ENCODE data around the gene SMS.

The SMS gene

GRCh38 chrX:21933077-21933476 is 7.4 kb upstream of the SMS start:
- Histone ChIP-seq H3K9me3 (ENCODE audit: low read length) (no peaks in the 10 kb centered on the region), H4K20me1 (ENCODE audit: insufficient read depth, low read length) (no peaks in the 10 kb centered on the region), H3K9me2 (ENCODE audit: low read depth, low read length) (no peaks in the 10 kb centered on the region), H3K4me1 (ENCODE audit: insufficient read depth, low read length, severe bottlenecking) (no peaks in the 10 kb centered on the region), H3K4me3 (ENCODE audit: low read depth, low read length, poor library complexity, severe bottlenecking) (no peak overlapping the region), H3K27ac (ENCODE audit: low read depth, low read length, poor library complexity, severe bottlenecking) (no peak overlapping the region), H2AFZ (ENCODE audit: low read length) (no peak overlapping the region), H3K9ac (ENCODE audit: low read length) (no peak overlapping the region), H3K79me2 (ENCODE audit: insufficient read depth, low read length) (no peaks in the 10 kb centered on the region), H3K4me2 (ENCODE audit: low read length) (no peak overlapping the region), H3F3A (ENCODE audit: insufficient read depth, low read length) (no peaks in the 10 kb centered on the region), H3K36me3 (ENCODE audit: insufficient read depth, low read length) (no peaks in the 10 kb centered on the region), H3K27me3 (ENCODE audit: insufficient read depth, low read length) (no peaks in the 10 kb centered on the region)
- TF ChIP-seq EZH2 (IDR thresholded peaks at IDR 0.05; ENCODE audit: borderline replicate concordance, low read length) (no peak), CTCF (IDR thresholded peaks at IDR 0.05; ENCODE audit: low read length) (no peak)

- H3K9me2 ChIP-seq (ENCODE audit: low read depth, low read length), result no peaks in the 10 kb centered on the region
- no peak overlapping the region for H3K27ac ChIP-seq (ENCODE audit: low read depth, low read length, poor library complexity, severe bottlenecking)
Measured at GRCh38 chrX:21934414-21934813, 6.1 kb upstream of the SMS start.

GRCh38 chrX:21939906-21940305 is 603 bp upstream of the SMS start:
- Histone ChIP-seq H3K4me2 (ENCODE audit: low read length) (peak overlapping the region; percentile 67), H3K79me2 (ENCODE audit: insufficient read depth, low read length) (peaks cover 12% of the 10 kb centered on the region; the same call in 1 of the 2 replicates), H4K20me1 (ENCODE audit: insufficient read depth, low read length) (no peaks in the 10 kb centered on the region), H3K9me3 (ENCODE audit: low read length) (no peaks in the 10 kb centered on the region), H3K36me3 (ENCODE audit: insufficient read depth, low read length) (peaks cover 3% of the 10 kb centered on the region; the same call in 1 of the 2 replicates), H3K9ac (ENCODE audit: low read length) (peak overlapping the region; percentile 62), H3F3A (ENCODE audit: insufficient read depth, low read length) (0 out of 2 replicates have a peak, but pooled peaks cover 3% of the 10 kb centered on the region), H2AFZ (ENCODE audit: low read length) (peak overlapping the region; percentile 42; the same call in 1 of the 2 replicates), H3K4me1 (ENCODE audit: insufficient read depth, low read length, severe bottlenecking) (peaks cover 29% of the 10 kb centered on the region), H3K9me2 (ENCODE audit: low read depth, low read length) (no peaks in the 10 kb centered on the region), H3K27ac (ENCODE audit: low read depth, low read length, poor library complexity, severe bottlenecking) (peak overlapping the region; percentile 23), H3K4me3 (ENCODE audit: low read depth, low read length, poor library complexity, severe bottlenecking) (peak overlapping the region; percentile 64), H3K27me3 (ENCODE audit: insufficient read depth, low read length) (no peaks in the 10 kb centered on the region)
- TF ChIP-seq CTCF (IDR thresholded peaks at IDR 0.05; ENCODE audit: low read length), result no peak
- TF ChIP-seq EZH2 (IDR thresholded peaks at IDR 0.05; ENCODE audit: borderline replicate concordance, low read length), result no peak

More at GRCh38 chrX:21934414-21934813, 6.1 kb upstream of the SMS start:
- H3K9ac ChIP-seq (ENCODE audit: low read length), result no peak overlapping the region
- no peaks in the 10 kb centered on the region for H3K27me3 ChIP-seq (ENCODE audit: insufficient read depth, low read length)
- H3K4me1 ChIP-seq (ENCODE audit: insufficient read depth, low read length, severe bottlenecking), result no peaks in the 10 kb centered on the region
- no peaks in the 10 kb centered on the region for H4K20me1 ChIP-seq (ENCODE audit: insufficient read depth, low read length)
- no peaks in the 10 kb centered on the region for H3F3A ChIP-seq (ENCODE audit: insufficient read depth, low read length)
- no peaks in the 10 kb centered on the region; the same call in 1 of the 2 replicates for H3K36me3 ChIP-seq (ENCODE audit: insufficient read depth, low read length)
- no peak overlapping the region for H3K4me2 ChIP-seq (ENCODE audit: low read length)
- no peaks in the 10 kb centered on the region for H3K9me3 ChIP-seq (ENCODE audit: low read length)
- TF ChIP-seq EZH2 (IDR thresholded peaks at IDR 0.05; ENCODE audit: borderline replicate concordance, low read length) (no peak), CTCF (IDR thresholded peaks at IDR 0.05; ENCODE audit: low read length) (no peak)
- H3K4me3 ChIP-seq (ENCODE audit: low read depth, low read length, poor library complexity, severe bottlenecking), result no peak overlapping the region
- no peaks in the 10 kb centered on the region for H3K79me2 ChIP-seq (ENCODE audit: insufficient read depth, low read length)
- H2AFZ ChIP-seq (ENCODE audit: low read length), result no peak overlapping the region

Measured in OCI-LY1 (cell line).